Endothelial cell of umbilical vein (primary cell): Measurements from ENCODE around the gene SAMD4A. TPM values are rescaled to one million over a fixed set of nuclear protein-coding genes. Genes with fewer than 3 reads are reported as not detected.
A peak's percentile ranks its signal among the peaks of the same experiment; 100 is the strongest.

Source experiments
- BruUV-seq: library from RNA; stranded (reverse); fragments of 400-500 nt; replicated peaks from 2 replicates; lab custom pipeline; 2021; lab: Mats Ljungman, UMichigan
- CTCF ChIA-PET: fragments of 300-600, 350-600 bp; sonication (Branson Sonifier 250); formaldehyde crosslinking; loops from one replicate; lab custom pipeline; 2021; ENCODE audit warnings: antibody characterized with exemption, inconsistent platforms; lab: Charles Lee
- POLR2A ChIA-PET: fragments of 300-600, 350-600 bp; sonication (Branson Sonifier 250); formaldehyde crosslinking; loops from one replicate; lab custom pipeline; 2021; ENCODE audit warnings: antibody characterized with exemption, inconsistent platforms; lab: Charles Lee
- DNase-seq: peaks from one replicate; pipeline ENCODE4 v3.0.0-alpha.2; 2011; ENCODE audit warnings: low read depth, low spot score
- FAIRE-seq: peaks from 2 replicates; lab custom pipeline; 2011; peaks lifted over from hg19 to GRCh38; lab: Jason Lieb, UNC
- H2AFZ ChIP-seq: 2 replicates; pipeline ENCODE4 v1.6.0; 2012; ENCODE audit warnings: low read depth, low read length, control low read depth, inconsistent platforms
- H3K27ac ChIP-seq: 2 replicates; pipeline ENCODE4 v1.5.1; 2011; ENCODE audit warnings: low read depth, mild to moderate bottlenecking, control low read depth, low read length, moderate library complexity; ENCODE audit not compliant: insufficient read depth
- H3K27me3 ChIP-seq, 2 experiments: 2 replicates each; pipeline versions ENCODE4 v1.6.0 to v1.6.1; 2011; ENCODE audit warnings: low read length in 2 of 2, mixed read lengths in 1 of 2; ENCODE audit not compliant: control insufficient read depth in 2 of 2, insufficient read depth in 2 of 2
- H3K36me3 ChIP-seq, 2 experiments: 2 replicates in 1 of 2; 3 replicates in 1 of 2; pipeline ENCODE4 v1.5.1; 2011; ENCODE audit warnings: low read length in 2 of 2, mild to moderate bottlenecking in 1 of 2, moderate library complexity in 1 of 2; ENCODE audit not compliant: control insufficient read depth in 2 of 2, insufficient read depth in 2 of 2; ENCODE audit errors: extremely low read depth in 1 of 2
- H3K4me1 ChIP-seq: 3 replicates; pipeline ENCODE4 v1.5.1; 2011; ENCODE audit warnings: mild to moderate bottlenecking, low read length; ENCODE audit not compliant: control insufficient read depth, insufficient read depth; ENCODE audit errors: extremely low read depth
- H3K4me2 ChIP-seq: 2 replicates; pipeline ENCODE4 v1.6.1; 2011; ENCODE audit warnings: low read length, control low read depth, mixed read lengths; ENCODE audit not compliant: insufficient read depth
- H3K4me3 ChIP-seq, 3 experiments: fragments of 200-600 bp in 1 of 3; sonication (generic), shearing (Covaris generic) in 1 of 3; replicated peaks in 1 of 3; 2 replicates each; pipeline ENCODE4 v1.5.1; 2011 to 2016; ENCODE audit warnings: control low read depth in 3 of 3, low read length in 3 of 3, mild to moderate bottlenecking in 2 of 3, inconsistent platforms in 1 of 3, low read depth in 1 of 3, moderate library complexity in 1 of 3; ENCODE audit not compliant: insufficient read depth in 1 of 3
- H3K79me2 ChIP-seq: 2 replicates; pipeline ENCODE4 v1.6.0; 2012; ENCODE audit warnings: low read length, inconsistent platforms; ENCODE audit not compliant: control insufficient read depth, insufficient read depth
- H3K9ac ChIP-seq: replicated peaks from 2 replicates; pipeline ENCODE3; 2011; ENCODE audit warnings: low read length, control low read depth; ENCODE audit not compliant: insufficient read depth; ENCODE audit errors: extremely low read depth
- H3K9me1 ChIP-seq: replicated peaks from 3 replicates; pipeline ENCODE4 v1.6.0; 2011; ENCODE audit warnings: mild to moderate bottlenecking, low read length; ENCODE audit not compliant: control insufficient read depth, insufficient read depth; ENCODE audit errors: extremely low read depth
- H3K9me3 ChIP-seq: replicated peaks from 2 replicates; pipeline ENCODE4 v1.5.1; 2012; ENCODE audit warnings: low read length, inconsistent platforms; ENCODE audit not compliant: control insufficient read depth, insufficient read depth
- H4K20me1 ChIP-seq: replicated peaks from 2 replicates; pipeline ENCODE3; 2011; ENCODE audit warnings: mild to moderate bottlenecking, low read length; ENCODE audit not compliant: control insufficient read depth, insufficient read depth; ENCODE audit errors: extremely low read depth
- CTCF ChIP-seq, 2 donors: IDR thresholded peaks; 1 replicate in 1 of 2; 2 replicates in 1 of 2; pipeline ENCODE4 v1.5.1; 2011; ENCODE audit warnings: low read length in 2 of 2, mild to moderate bottlenecking in 2 of 2, moderate library complexity in 2 of 2, control low read depth in 1 of 2, inconsistent platforms in 1 of 2, low read depth in 1 of 2; ENCODE audit not compliant: insufficient read depth in 1 of 2; ENCODE audit errors: extremely low read depth in 1 of 2
- EZH2 ChIP-seq: IDR thresholded peaks from 2 replicates; pipeline ENCODE4 v1.6.1; 2012; ENCODE audit warnings: borderline replicate concordance, low read depth, mild to moderate bottlenecking, moderate library complexity, low read length, inconsistent platforms; ENCODE audit not compliant: severe bottlenecking
- FOS ChIP-seq: IDR thresholded peaks from 2 replicates; pipeline ENCODE4 v1.6.1; 2011; ENCODE audit warnings: mild to moderate bottlenecking, low read length, moderate library complexity, borderline replicate concordance; ENCODE audit not compliant: insufficient read depth
- GATA2 ChIP-seq: IDR thresholded peaks from 2 replicates; pipeline ENCODE4 v1.7.0; 2011; ENCODE audit warnings: low read depth, mild to moderate bottlenecking, moderate library complexity, mixed read lengths, low read length; ENCODE audit not compliant: insufficient read length, insufficient read depth
- JUN ChIP-seq: IDR thresholded peaks from 2 replicates; pipeline ENCODE4 v1.6.1; 2011; ENCODE audit warnings: borderline replicate concordance, low read depth; ENCODE audit not compliant: insufficient read length, insufficient read depth
- MAX ChIP-seq: IDR thresholded peaks from 2 replicates; pipeline ENCODE4 v1.6.1; 2011; ENCODE audit not compliant: insufficient read depth, insufficient read length
- MYC ChIP-seq: IDR thresholded peaks from one replicate; pipeline ENCODE4 v1.6.1; 2011; ENCODE audit warnings: mild to moderate bottlenecking, low read depth, low read length
- POLR2A ChIP-seq: IDR thresholded peaks from 2 replicates; pipeline ENCODE4 v1.6.1; 2012; ENCODE audit warnings: low read depth, mild to moderate bottlenecking, control low read depth, low read length
- POLR2AphosphoS5 ChIP-seq: IDR thresholded peaks from 2 replicates; pipeline ENCODE4 v1.6.1; 2012; ENCODE audit warnings: low read depth, mild to moderate bottlenecking, control low read depth, low read length, moderate library complexity; ENCODE audit not compliant: insufficient read depth
- dilution Hi-C: fragments of 300-500 bp; cut with MboI; formaldehyde crosslinking; loops from one replicate; pipeline ENCODE4 v1.15.0; 2019; ENCODE audit warnings: low sequenced_read_pairs; ENCODE audit not compliant: extremely low pct_ligation_motif_present
- intact Hi-C: fragments of 100-400 bp; cut with micrococcal nuclease; formaldehyde crosslinking; loops from one replicate; pipeline ENCODE4 v1.10.0; 2022
- polyA plus RNA-seq, 4 experiments: library from polyadenylated mRNA; depleted of rRNA in 3 of 4; stranded (reverse) in 3 of 4; unstranded in 1 of 4; fragments of >200 nt; gene quantifications; 2 replicates each; pipeline versions ENCODE4 v1.2.1 to v1.2.3, GENCODE V29; 2011 to 2012; ENCODE audit warnings: missing spikeins in 1 of 4
- total RNA-seq: library from RNA; stranded (reverse); gene quantifications from 2 replicates; pipeline ENCODE4 v1.2.3, GENCODE V29; 2021

The SAMD4A gene
- total and polyA plus RNA-seq, 2 donors (not counting 3 experiments of a cell fraction or from before 2014, with no cell fraction given), result 37.7 to 95.3 TPM

- peaks cover 7 to 9% of the 10 kb centered on the region in 2 experiments for H3K36me3 ChIP-seq
- no peak overlapping the region for H3K9ac ChIP-seq
- dilution Hi-C loops, result no loop called here
- TF ChIP-seq MYC (no peak), POLR2AphosphoS5 (no peak), CTCF (IDR thresholded peaks at IDR 0.05; ENCODE audit: extremely low read depth in 1 of 2, insufficient read depth in 1 of 2, low read depth in 1 of 2, low read length in 2 of 2) (no peak), MAX (no peak), FOS (no peak), JUN (no peak), EZH2 (no peak), GATA2 (no peak), POLR2A (no peak)
- H3K27ac ChIP-seq, result no peak overlapping the region
- H2AFZ ChIP-seq, result no peak overlapping the region
- no peaks in the 10 kb centered on the region for H3K9me3 ChIP-seq
- peaks cover 18% of the 10 kb centered on the region for H3K4me1 ChIP-seq
- DNase-seq (peak; percentile 48), FAIRE-seq (peak; percentile 64)
- no TSS peak for BruUV-seq
- no peaks in the 10 kb centered on the region for H3K27me3 ChIP-seq
- no peak overlapping the region for H3K4me2 ChIP-seq
- ChIA-PET CTCF (interaction anchor here (0.7 to 1.8 kb wide), 4 partner anchors 11 to 113 kb away, joined by 3 to 9 read pairs (median 4); partner anchors contain the start of gene SAMD4A), POLR2A (interaction anchor here (0.7 to 1.3 kb wide), 3 partner anchors 11 to 76 kb away, joined by 3 read pairs; partner anchors contain the start of gene SAMD4A)
- intact Hi-C loops, result no loop called here
- H3K4me3 ChIP-seq, result no peak overlapping the region
- H3K9me1 ChIP-seq, result no peaks in the 10 kb centered on the region
- H4K20me1 ChIP-seq, result peaks cover under 1% of the 10 kb centered on the region
- peaks cover 92% of the 10 kb centered on the region for H3K79me2 ChIP-seq
These were observed 11.0 kb downstream of the SAMD4A start for GRCh38 chr14:54577977-54578376.
